ENCODE measurements around the gene OAS2. TPM values are rescaled to one million over a fixed set of nuclear protein-coding genes. Genes with fewer than 3 reads are reported as not detected.

OAS2 gene
- total RNA-seq, 4 donors from 2014 or later: 1.7 to 5.2 (median 2.5) TPM

- in situ Hi-C loops (cut with MboI; ENCODE audit: low sequenced_read_pairs in 4 of 4) (no loop called here), intact Hi-C loops (cut with DNase I; ENCODE audit: low total_unique reads) (no loop called here)
- TF ChIP-seq CTCF (IDR thresholded peaks at IDR 0.05 in 4 of 5, conservative IDR thresholded peaks at IDR 0.05 in 1 of 5) (no peak), POLR2A (IDR thresholded peaks at IDR 0.05) (no peak)
- Histone ChIP-seq H3K27ac (peak overlapping the region in 1 of 4 donors; percentile 25), H3K4me1 (no peaks in the 10 kb centered on the region), H3K4me3 (no peak overlapping the region), H3K36me3 (no peaks in the 10 kb centered on the region), H3K27me3 (peaks cover 0 to 5% (median 0%) of the 10 kb centered on the region in 3 donors), H3K9me3 (no peaks in the 10 kb centered on the region)
- DNase-seq (peak; percentile 55 to 83), ATAC-seq (peak; percentile 84 to 90)
Observed at GRCh38 chr12:113040722-113041171, 62.4 kb downstream of the OAS2 start.

- Histone ChIP-seq H3K9me3 (no peaks in the 10 kb centered on the region), H3K36me3 (no peaks in the 10 kb centered on the region), H3K27ac (peak overlapping the region in 1 of 4 donors; percentile 25), H3K4me1 (no peaks in the 10 kb centered on the region), H3K27me3 (peaks cover 0 to 5% (median 0%) of the 10 kb centered on the region in 3 donors), H3K4me3 (no peak overlapping the region)
- DNase-seq: no peak
- intact Hi-C loops (cut with DNase I; ENCODE audit: low total_unique reads) (no loop called here), in situ Hi-C loops (cut with MboI; ENCODE audit: low sequenced_read_pairs in 4 of 4) (no loop called here)
- ATAC-seq: no peak
- TF ChIP-seq POLR2A (IDR thresholded peaks at IDR 0.05) (no peak), CTCF (IDR thresholded peaks at IDR 0.05 in 4 of 5, conservative IDR thresholded peaks at IDR 0.05 in 1 of 5) (no peak)
Observed at GRCh38 chr12:113041560-113041959, 63.2 kb downstream of the OAS2 start.

GRCh38 chr12:113043240-113043639 lies 64.9 kb downstream of the OAS2 start:
- Histone ChIP-seq H3K27me3 (peaks cover 0 to 5% (median 0%) of the 10 kb centered on the region in 3 donors), H3K27ac (no peak overlapping the region), H3K4me1 (no peaks in the 10 kb centered on the region), H3K9me3 (no peaks in the 10 kb centered on the region), H3K4me3 (no peak overlapping the region), H3K36me3 (no peaks in the 10 kb centered on the region)
- TF ChIP-seq CTCF (IDR thresholded peaks at IDR 0.05 in 4 of 5, conservative IDR thresholded peaks at IDR 0.05 in 1 of 5) (no peak), POLR2A (IDR thresholded peaks at IDR 0.05) (no peak)
- in situ Hi-C loops (cut with MboI; ENCODE audit: low sequenced_read_pairs in 4 of 4): no loop called here
- DNase-seq (no peak), ATAC-seq (no peak)
- intact Hi-C loops (cut with DNase I; ENCODE audit: low total_unique reads): no loop called here

- Histone ChIP-seq H3K4me1 (no peaks in the 10 kb centered on the region), H3K9me3 (no peaks in the 10 kb centered on the region), H3K27me3 (peaks cover 0 to 5% (median 0%) of the 10 kb centered on the region in 3 donors), H3K36me3 (no peaks in the 10 kb centered on the region), H3K4me3 (no peak overlapping the region), H3K27ac (no peak overlapping the region)
- DNase-seq (no peak), ATAC-seq (no peak)
- TF ChIP-seq CTCF (IDR thresholded peaks at IDR 0.05 in 4 of 5, conservative IDR thresholded peaks at IDR 0.05 in 1 of 5): no peak
- TF ChIP-seq POLR2A (IDR thresholded peaks at IDR 0.05): no peak
- intact Hi-C loops (cut with DNase I; ENCODE audit: low total_unique reads) (no loop called here), in situ Hi-C loops (cut with MboI; ENCODE audit: low sequenced_read_pairs in 4 of 4) (no loop called here)
Observed at GRCh38 chr12:113044516-113044915, 66.2 kb downstream of the OAS2 start.

GRCh38 chr12:113048716-113049127 lies 70.4 kb downstream of the OAS2 start:
- no peaks in the 10 kb centered on the region for H3K4me1 ChIP-seq
- intact Hi-C loops (cut with DNase I; ENCODE audit: low total_unique reads) (loop anchor here (2.0 to 5.0 kb wide), 3 partner anchors 50 to 124 kb away; no protein-coding TSS in a partner anchor), in situ Hi-C loops (cut with MboI; ENCODE audit: low sequenced_read_pairs in 4 of 4) (loop anchor here in 1 of 4 donors (5.0 kb wide), 2 partner anchors 49 to 104 kb away; no protein-coding TSS in a partner anchor)
- DNase-seq (peak in 1 of 2 donors; percentile 20), ATAC-seq (peak in 1 of 2 donors; percentile 65)
- H3K27me3 ChIP-seq: peaks cover 0 to 3% (median 0%) of the 10 kb centered on the region in 3 donors
- H3K27ac ChIP-seq: no peak overlapping the region
- H3K9me3 ChIP-seq: no peaks in the 10 kb centered on the region
- no peak overlapping the region for H3K4me3 ChIP-seq
- H3K36me3 ChIP-seq: no peaks in the 10 kb centered on the region
- peak; percentile 35 to 74 (median 59) for TF ChIP-seq CTCF (IDR thresholded peaks at IDR 0.05 in 4 of 5, conservative IDR thresholded peaks at IDR 0.05 in 1 of 5)
- TF ChIP-seq POLR2A (IDR thresholded peaks at IDR 0.05): no peak

All from gastrocnemius medialis (tissue), 4 donors.